HS-5 (cell line): ENCODE measurements around the gene RAD9A.
"Not testable (repeated sequence)": the region's sequence is repeated elsewhere in the genome, so short reads cannot be mapped to it uniquely, and the experiment has no call there.

Experiments
- DNase-seq: peaks from one replicate; pipeline ENCODE4 v3.0.0-alpha.2; 2012; ENCODE audit warnings: low read depth

Gene RAD9A

GRCh38 chr11:67410984-67411784 is 19.4 kb downstream of the RAD9A start:
- DNase-seq, result no peak

GRCh38 chr11:67411785-67412152 is 20.0 kb downstream of the RAD9A start:
- no peak for DNase-seq

GRCh38 chr11:67412495-67413179 is 20.9 kb downstream of the RAD9A start:
- no peak for DNase-seq

- no peak for DNase-seq
Observed at GRCh38 chr11:67413266-67413849, 21.6 kb downstream of the RAD9A start.

- no peak for DNase-seq
Observed at GRCh38 chr11:67415501-67416304, 23.9 kb downstream of the RAD9A start, which contains the start of gene CARNS1. Gene CARNS1, plus strand, starts transcription at chr11:67415678. Its CDS starts 522 bp downstream, at chr11:67416200.

GRCh38 chr11:67416416-67417335 is 24.9 kb downstream of the RAD9A start:
- no peak for DNase-seq

- no peak for DNase-seq
Observed at GRCh38 chr11:67417425-67417824, 25.6 kb downstream of the RAD9A start.

- DNase-seq, result no peak
Observed at GRCh38 chr11:67418476-67419281, 26.9 kb downstream of the RAD9A start.

- DNase-seq, result no peak
Observed at GRCh38 chr11:67419325-67420049, 27.7 kb downstream of the RAD9A start.

GRCh38 chr11:67420147-67420645 is 28.4 kb downstream of the RAD9A start:
- no peak for DNase-seq

- peak; percentile 48 for DNase-seq
Observed at GRCh38 chr11:67420646-67421429, 29.1 kb downstream of the RAD9A start.

GRCh38 chr11:67421430-67422031 is 29.7 kb downstream of the RAD9A start:
- no peak for DNase-seq

GRCh38 chr11:67422891-67423290 is 31.1 kb downstream of the RAD9A start:
- no peak for DNase-seq

GRCh38 chr11:67423466-67423865 is 31.7 kb downstream of the RAD9A start:
- DNase-seq, result no peak

- DNase-seq, result no peak
Observed at GRCh38 chr11:67423891-67424613, 32.3 kb downstream of the RAD9A start.

- DNase-seq, result not testable (repeated sequence)
Observed at GRCh38 chr11:67427364-67427859, 35.6 kb downstream of the RAD9A start.
